IMR-90 (cell line): ENCODE data around the gene MORC2.

ENCODE experiments used
- CEBPB ChIP-seq: IDR thresholded peaks from 2 replicates; pipeline ENCODE4 v1.6.1; 2012; ENCODE audit warnings: low read depth, low read length, improper control_type of control experiment
- CHD1 ChIP-seq: IDR thresholded peaks from 2 replicates; pipeline ENCODE4 v1.6.1; 2012; ENCODE audit warnings: low read depth, low read length, improper control_type of control experiment
- FOS ChIP-seq: fragments of 150-350 bp; IDR thresholded peaks from 2 replicates; pipeline ENCODE4 v1.6.1; 2016; ENCODE audit warnings: low read depth, low read length
- MXI1 ChIP-seq: IDR thresholded peaks from 2 replicates; pipeline ENCODE4 v1.6.1; 2012; ENCODE audit warnings: low read depth, mild to moderate bottlenecking, low read length, moderate library complexity, borderline replicate concordance
- NFE2L2 ChIP-seq: fragments of 150-350 bp; IDR thresholded peaks from 2 replicates; pipeline ENCODE4 v1.6.1; 2016; ENCODE audit warnings: low read depth, mild to moderate bottlenecking, low read length
- POLR2A ChIP-seq: IDR thresholded peaks from 2 replicates; pipeline ENCODE4 v1.6.1; 2012; ENCODE audit warnings: mild to moderate bottlenecking, low read depth, low read length
- RCOR1 ChIP-seq: IDR thresholded peaks from 2 replicates; pipeline ENCODE4 v1.6.1; 2012; ENCODE audit warnings: mild to moderate bottlenecking, low read length, improper control_type of control experiment; ENCODE audit not compliant: insufficient replicate concordance
- RFX5 ChIP-seq: IDR thresholded peaks from 2 replicates; pipeline ENCODE4 v1.8.0; 2012; ENCODE audit warnings: low read depth, mild to moderate bottlenecking, low read length, moderate library complexity
- TF ChIP-seq, protein P1 (sequence below): conservative IDR thresholded peaks from 2 replicates; pipeline ENCODE4 v1.5.1; 2012; ENCODE audit warnings: mild to moderate bottlenecking, low read depth, low read length, improper control_type of control experiment
- TF ChIP-seq, protein P2 (sequence below): fragments of 150-350 bp; IDR thresholded peaks from 2 replicates; pipeline ENCODE4 v1.6.1; 2017; ENCODE audit warnings: mild to moderate bottlenecking, antibody characterized with exemption, low read length, low read depth
- TF ChIP-seq, protein P3 (sequence below): fragments of 150-350 bp; IDR thresholded peaks from 2 replicates; pipeline ENCODE4 v1.6.1; 2016; ENCODE audit warnings: low read depth, mild to moderate bottlenecking, low read length, moderate library complexity, borderline replicate concordance

DNA sequence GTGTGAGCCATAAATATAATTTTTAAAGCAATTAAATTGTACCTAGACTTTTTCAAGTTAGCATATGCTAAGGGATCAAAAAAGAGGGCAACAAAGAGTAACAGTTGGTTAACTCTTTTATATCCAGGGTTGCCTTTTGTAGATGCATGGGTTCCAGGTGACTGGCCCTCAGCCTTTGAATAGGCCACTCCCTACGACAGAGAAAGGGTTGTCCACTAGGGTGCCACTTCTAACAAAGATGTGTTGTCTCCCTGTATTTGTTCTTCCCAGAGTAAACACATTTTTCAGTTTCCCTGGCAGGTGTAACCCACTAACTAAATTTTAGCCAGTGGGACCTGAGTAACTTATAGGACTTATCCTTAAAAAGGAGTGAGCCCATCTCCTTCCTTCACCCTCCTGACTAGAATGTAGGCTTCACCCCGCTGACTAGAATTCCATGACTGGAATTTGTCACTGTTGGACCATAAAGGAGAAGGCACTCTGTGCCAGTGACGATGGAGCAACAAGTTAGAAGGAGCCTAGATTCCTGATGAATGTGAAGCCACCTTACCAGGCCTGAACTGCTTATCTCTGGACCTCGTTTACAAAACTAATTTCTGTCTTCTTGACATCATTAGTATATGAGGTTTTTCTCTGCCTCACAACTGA, 17.1 kb upstream of the MORC2 start:
- TF ChIP-seq, protein P1, sequence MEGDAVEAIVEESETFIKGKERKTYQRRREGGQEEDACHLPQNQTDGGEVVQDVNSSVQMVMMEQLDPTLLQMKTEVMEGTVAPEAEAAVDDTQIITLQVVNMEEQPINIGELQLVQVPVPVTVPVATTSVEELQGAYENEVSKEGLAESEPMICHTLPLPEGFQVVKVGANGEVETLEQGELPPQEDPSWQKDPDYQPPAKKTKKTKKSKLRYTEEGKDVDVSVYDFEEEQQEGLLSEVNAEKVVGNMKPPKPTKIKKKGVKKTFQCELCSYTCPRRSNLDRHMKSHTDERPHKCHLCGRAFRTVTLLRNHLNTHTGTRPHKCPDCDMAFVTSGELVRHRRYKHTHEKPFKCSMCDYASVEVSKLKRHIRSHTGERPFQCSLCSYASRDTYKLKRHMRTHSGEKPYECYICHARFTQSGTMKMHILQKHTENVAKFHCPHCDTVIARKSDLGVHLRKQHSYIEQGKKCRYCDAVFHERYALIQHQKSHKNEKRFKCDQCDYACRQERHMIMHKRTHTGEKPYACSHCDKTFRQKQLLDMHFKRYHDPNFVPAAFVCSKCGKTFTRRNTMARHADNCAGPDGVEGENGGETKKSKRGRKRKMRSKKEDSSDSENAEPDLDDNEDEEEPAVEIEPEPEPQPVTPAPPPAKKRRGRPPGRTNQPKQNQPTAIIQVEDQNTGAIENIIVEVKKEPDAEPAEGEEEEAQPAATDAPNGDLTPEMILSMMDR = no peak
- no peak for TF ChIP-seq MXI1
- no peak for TF ChIP-seq NFE2L2
- no peak for TF ChIP-seq CHD1
- no peak for TF ChIP-seq FOS
- TF ChIP-seq, protein P2, sequence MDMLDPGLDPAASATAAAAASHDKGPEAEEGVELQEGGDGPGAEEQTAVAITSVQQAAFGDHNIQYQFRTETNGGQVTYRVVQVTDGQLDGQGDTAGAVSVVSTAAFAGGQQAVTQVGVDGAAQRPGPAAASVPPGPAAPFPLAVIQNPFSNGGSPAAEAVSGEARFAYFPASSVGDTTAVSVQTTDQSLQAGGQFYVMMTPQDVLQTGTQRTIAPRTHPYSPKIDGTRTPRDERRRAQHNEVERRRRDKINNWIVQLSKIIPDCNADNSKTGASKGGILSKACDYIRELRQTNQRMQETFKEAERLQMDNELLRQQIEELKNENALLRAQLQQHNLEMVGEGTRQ = no peak
- TF ChIP-seq POLR2A = no peak
- TF ChIP-seq RFX5 = no peak
- TF ChIP-seq, protein P3, sequence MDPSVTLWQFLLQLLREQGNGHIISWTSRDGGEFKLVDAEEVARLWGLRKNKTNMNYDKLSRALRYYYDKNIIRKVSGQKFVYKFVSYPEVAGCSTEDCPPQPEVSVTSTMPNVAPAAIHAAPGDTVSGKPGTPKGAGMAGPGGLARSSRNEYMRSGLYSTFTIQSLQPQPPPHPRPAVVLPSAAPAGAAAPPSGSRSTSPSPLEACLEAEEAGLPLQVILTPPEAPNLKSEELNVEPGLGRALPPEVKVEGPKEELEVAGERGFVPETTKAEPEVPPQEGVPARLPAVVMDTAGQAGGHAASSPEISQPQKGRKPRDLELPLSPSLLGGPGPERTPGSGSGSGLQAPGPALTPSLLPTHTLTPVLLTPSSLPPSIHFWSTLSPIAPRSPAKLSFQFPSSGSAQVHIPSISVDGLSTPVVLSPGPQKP = no peak
- TF ChIP-seq CEBPB = no peak
- TF ChIP-seq RCOR1 = no peak
